ENCODE results near the gene CDC34.

- TF ChIP-seq CTCF (IDR thresholded peaks at IDR 0.05) (no peak), EZH2 (IDR thresholded peaks at IDR 0.05) (no peak)
These were observed 13.6 kb upstream of the CDC34 start for GRCh38 chr19:517721-518597.

Data from neural progenitor cell (in vitro differentiated cells).